Testis (tissue), 3 donors: ENCODE data around the gene CACNB4. TPM values are rescaled to one million over a fixed set of nuclear protein-coding genes. Genes with fewer than 3 reads are reported as not detected.

Experiments
- DNase-seq: peaks from one replicate; pipeline ENCODE4 v3.0.0-alpha.2; 2019
- H3K27ac ChIP-seq, 2 donors: fragments of 200-600 bp; sonication (generic); one replicate each; pipeline ENCODE4 v1.5.1; 2019
- H3K27me3 ChIP-seq: fragments of 200-600 bp; sonication (generic); one replicate; pipeline ENCODE4 v1.5.1; 2019
- H3K36me3 ChIP-seq: fragments of 200-600 bp; sonication (generic); one replicate; pipeline ENCODE4 v1.5.1; 2017; ENCODE audit warnings: low read depth; ENCODE audit errors: missing control alignments
- H3K4me1 ChIP-seq: fragments of 200-600 bp; sonication (generic); one replicate; pipeline ENCODE4 v1.5.1; 2019
- H3K4me3 ChIP-seq, 2 donors: fragments of 200-600 bp; sonication (generic); one replicate each; pipeline ENCODE4 v1.5.1; 2017 to 2019
- H3K9me3 ChIP-seq: fragments of 200-600 bp; sonication (generic); one replicate; pipeline ENCODE4 v1.5.1; 2017
- POLR2A ChIP-seq: fragments of 450-650 bp; IDR thresholded peaks from one replicate; pipeline ENCODE4 v1.6.1; 2017; ENCODE audit warnings: antibody characterized with exemption, mild to moderate bottlenecking, moderate library complexity
- WGBS, 2 donors: methylation state at CpG; one replicate each; pipeline ENCODE4 v1.1.5; 2018; 5-methylcytosine and 5-hydroxymethylcytosine counted together
- intact Hi-C: fragments of 100-400 bp; cut with DNase I; formaldehyde crosslinking; loops from one replicate; pipeline ENCODE4 v1.15.1; 2023; ENCODE audit warnings: low total_unique reads
- polyA plus RNA-seq: library from polyadenylated mRNA; stranded (reverse); fragments of 350-450 nt; fragmentation: Illumina TruSeq; extraction: RNeasy Lipid Tissue Mini Kit (QIAGEN cat#74804); gene quantifications from one replicate; pipeline ENCODE4 v1.2.3, GENCODE V29; 2014; ENCODE audit warnings: low read depth, low replicate concordance; ENCODE audit not compliant: insufficient read depth
- total RNA-seq, 2 donors: library from RNA; depleted of rRNA; stranded (reverse); fragments of >200 nt; gene quantifications; one replicate each; pipeline ENCODE4 v1.2.3, GENCODE V29; 2016
- TF ChIP-seq, protein P1 (sequence below), 3 experiments: fragments of 450-650 bp in 2 of 3; fragments of 200-600 bp in 1 of 3; sonication (generic) in 1 of 3; IDR thresholded peaks; one replicate each; pipeline ENCODE4 v1.5.1; 2016 to 2019; ENCODE audit warnings: antibody characterized with exemption in 3 of 3, mild to moderate bottlenecking in 2 of 3, moderate library complexity in 1 of 3

CACNB4 gene
- total and polyA plus RNA-seq, 3 donors from 2014 or later, result 7.8 to 83.8 (median 82.2) TPM

DNA sequence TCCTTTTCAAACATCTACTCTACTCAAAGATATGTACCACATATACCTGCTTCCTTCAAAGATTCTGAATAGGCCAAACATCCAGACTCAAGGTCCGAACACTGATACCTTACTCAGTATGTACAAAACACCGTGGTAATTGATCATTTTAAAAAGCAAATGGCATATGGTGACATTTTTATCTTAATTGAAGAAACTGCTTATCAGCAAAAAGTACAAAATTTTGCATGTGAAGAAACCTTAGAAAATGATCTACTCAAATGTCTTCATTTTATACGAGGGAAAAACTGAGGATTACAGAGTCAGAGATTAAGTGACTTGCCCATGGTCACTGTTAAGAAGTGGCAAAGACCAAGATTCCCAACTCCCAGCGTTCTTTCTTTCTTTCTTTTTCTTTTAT, 133.0 kb downstream of the CACNB4 start:
- H3K4me3 ChIP-seq, result no peak overlapping the region
- H3K27ac ChIP-seq, result no peak overlapping the region
- no peak for DNase-seq
- WGBS, 2 donors, result 88 to 93% methylated on average over 4 of the region's 4 CpGs
- no peaks in the 10 kb centered on the region for H3K36me3 ChIP-seq
- TF ChIP-seq POLR2A, result no peak
- TF ChIP-seq, protein P1, sequence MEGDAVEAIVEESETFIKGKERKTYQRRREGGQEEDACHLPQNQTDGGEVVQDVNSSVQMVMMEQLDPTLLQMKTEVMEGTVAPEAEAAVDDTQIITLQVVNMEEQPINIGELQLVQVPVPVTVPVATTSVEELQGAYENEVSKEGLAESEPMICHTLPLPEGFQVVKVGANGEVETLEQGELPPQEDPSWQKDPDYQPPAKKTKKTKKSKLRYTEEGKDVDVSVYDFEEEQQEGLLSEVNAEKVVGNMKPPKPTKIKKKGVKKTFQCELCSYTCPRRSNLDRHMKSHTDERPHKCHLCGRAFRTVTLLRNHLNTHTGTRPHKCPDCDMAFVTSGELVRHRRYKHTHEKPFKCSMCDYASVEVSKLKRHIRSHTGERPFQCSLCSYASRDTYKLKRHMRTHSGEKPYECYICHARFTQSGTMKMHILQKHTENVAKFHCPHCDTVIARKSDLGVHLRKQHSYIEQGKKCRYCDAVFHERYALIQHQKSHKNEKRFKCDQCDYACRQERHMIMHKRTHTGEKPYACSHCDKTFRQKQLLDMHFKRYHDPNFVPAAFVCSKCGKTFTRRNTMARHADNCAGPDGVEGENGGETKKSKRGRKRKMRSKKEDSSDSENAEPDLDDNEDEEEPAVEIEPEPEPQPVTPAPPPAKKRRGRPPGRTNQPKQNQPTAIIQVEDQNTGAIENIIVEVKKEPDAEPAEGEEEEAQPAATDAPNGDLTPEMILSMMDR (IDR thresholded peaks at IDR 0.05), result no peak
- H3K9me3 ChIP-seq, result no peaks in the 10 kb centered on the region
- no peaks in the 10 kb centered on the region for H3K27me3 ChIP-seq
- no peaks in the 10 kb centered on the region for H3K4me1 ChIP-seq
- intact Hi-C loops, result no loop called here

DNA sequence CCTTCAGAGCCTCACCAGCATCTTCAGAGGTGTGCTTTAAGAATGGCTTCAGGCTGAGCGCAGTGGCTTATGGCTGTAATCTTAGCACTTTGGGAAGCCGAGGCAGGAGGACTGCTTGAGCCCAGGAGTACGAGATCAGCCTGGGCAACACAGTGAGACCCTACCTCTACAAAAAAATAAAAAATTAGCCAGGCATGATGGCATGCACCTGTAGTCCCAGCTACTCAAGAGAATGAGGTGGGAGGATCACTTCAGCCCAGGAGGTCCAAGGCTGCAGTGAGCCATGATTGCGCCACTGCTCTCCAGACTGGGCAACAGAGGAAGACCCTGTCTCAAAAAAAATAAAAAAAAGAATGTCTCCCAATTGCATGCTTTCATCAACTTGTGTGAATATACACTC, 137.3 kb downstream of the CACNB4 start:
- Histone ChIP-seq H3K4me3 (no peak overlapping the region), H3K36me3 (no peaks in the 10 kb centered on the region), H3K4me1 (no peaks in the 10 kb centered on the region), H3K27ac (no peak overlapping the region), H3K27me3 (no peaks in the 10 kb centered on the region), H3K9me3 (no peaks in the 10 kb centered on the region)
- intact Hi-C loops, result no loop called here
- no peak for TF ChIP-seq POLR2A
- TF ChIP-seq, protein P1 (IDR thresholded peaks at IDR 0.05), result no peak
- 89 to 97% methylated on average over 3 to 4 of the region's 4 CpGs for WGBS, 2 donors
- no peak for DNase-seq

DNA sequence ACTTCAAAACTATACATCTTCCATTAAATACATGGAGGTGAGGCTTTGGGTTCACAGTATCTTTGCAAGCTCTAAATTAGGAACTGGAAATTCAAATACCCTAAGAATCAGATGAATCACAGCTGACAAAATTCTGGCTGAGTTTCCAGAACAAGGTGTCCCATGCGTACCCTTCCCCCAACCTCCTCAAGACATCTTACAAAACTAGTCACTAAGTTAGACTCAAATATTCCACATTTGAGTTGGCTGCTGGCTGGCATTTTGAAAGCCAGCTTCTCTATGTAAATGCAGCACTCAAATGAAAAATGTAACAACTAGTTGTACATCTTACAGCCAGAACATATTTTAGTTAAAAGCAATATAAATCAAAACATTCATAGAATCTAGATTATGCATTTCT, 139.6 kb downstream of the CACNB4 start:
- Histone ChIP-seq H3K27me3 (no peaks in the 10 kb centered on the region), H3K36me3 (no peaks in the 10 kb centered on the region), H3K9me3 (no peaks in the 10 kb centered on the region), H3K4me1 (no peaks in the 10 kb centered on the region), H3K4me3 (no peak overlapping the region), H3K27ac (no peak overlapping the region)
- WGBS, 2 donors, result 59 to 89% methylated on average over 1 of the region's 1 CpG
- no peak for DNase-seq
- intact Hi-C loops, result no loop called here
- no peak for TF ChIP-seq POLR2A
- TF ChIP-seq, protein P1 (IDR thresholded peaks at IDR 0.05), result no peak

DNA sequence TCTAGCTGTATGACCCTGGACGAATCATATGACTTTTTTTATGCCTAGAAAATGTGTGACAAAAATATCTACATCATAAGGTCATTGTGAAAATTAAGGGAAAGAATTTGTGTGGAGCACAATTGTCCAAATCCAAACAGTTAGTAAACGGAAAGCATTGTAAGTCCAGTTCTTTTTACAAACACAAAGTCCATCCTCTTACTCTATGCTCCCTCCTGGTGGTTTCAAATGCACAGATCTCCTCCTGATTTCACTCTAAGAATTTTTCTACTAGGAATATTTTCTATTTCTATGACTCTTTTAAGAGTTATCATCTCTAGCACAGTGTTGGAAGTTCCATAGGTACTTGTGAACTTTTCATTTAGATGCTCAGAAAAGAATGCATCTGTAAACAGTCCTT, 145.4 kb downstream of the CACNB4 start:
- no peak for TF ChIP-seq POLR2A
- TF ChIP-seq, protein P1 (IDR thresholded peaks at IDR 0.05), result no peak
- Histone ChIP-seq H3K27ac (no peak overlapping the region), H3K4me3 (no peak overlapping the region), H3K36me3 (no peaks in the 10 kb centered on the region), H3K9me3 (no peaks in the 10 kb centered on the region), H3K4me1 (no peaks in the 10 kb centered on the region), H3K27me3 (no peaks in the 10 kb centered on the region)
- 62 to 68% methylated on average over 2 of the region's 2 CpGs for WGBS, 2 donors
- intact Hi-C loops, result no loop called here
- DNase-seq, result no peak

DNA sequence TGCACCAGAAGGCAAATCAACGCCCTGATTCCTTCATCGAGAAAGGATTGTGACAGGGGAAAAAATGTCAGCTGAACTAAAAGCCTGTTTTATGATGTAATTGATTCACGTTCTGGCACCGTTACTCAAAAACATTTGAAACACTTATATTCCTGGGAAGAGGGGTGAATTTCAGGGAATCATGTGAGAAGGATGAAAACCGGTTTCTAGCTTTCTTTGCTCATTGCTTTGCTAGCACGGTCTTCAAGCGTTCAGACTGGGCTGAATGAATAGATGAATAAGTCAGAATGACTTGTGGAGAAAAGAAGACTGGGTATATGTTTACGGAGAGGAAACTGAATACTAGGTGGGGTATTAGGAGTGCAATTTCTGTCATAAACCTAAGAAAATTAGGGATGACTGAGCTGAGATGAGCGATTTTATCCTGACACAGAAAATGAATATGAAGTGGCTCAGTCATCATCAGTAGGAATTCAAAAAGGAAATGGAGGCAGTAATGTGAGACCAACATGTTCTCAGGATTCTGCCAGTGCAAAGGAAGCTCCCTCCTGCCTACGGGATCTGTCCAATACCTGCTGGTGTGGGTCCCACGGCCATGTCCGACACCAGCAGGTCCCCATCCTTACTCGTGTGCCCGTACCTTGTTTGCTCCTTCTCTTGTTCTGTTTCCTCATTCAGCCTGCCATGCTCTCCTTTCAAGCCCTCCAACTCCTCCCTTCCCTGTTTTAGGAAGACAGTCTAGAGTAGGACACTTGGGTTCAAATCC, 146.0 kb downstream of the CACNB4 start:
- no peak overlapping the region for H3K27ac ChIP-seq
- intact Hi-C loops, result no loop called here
- TF ChIP-seq POLR2A, result no peak
- TF ChIP-seq, protein P1 (IDR thresholded peaks at IDR 0.05), result no peak
- H3K9me3 ChIP-seq, result no peaks in the 10 kb centered on the region
- H3K36me3 ChIP-seq, result no peaks in the 10 kb centered on the region
- no peaks in the 10 kb centered on the region for H3K4me1 ChIP-seq
- DNase-seq, result no peak
- WGBS, 2 donors, result 91 to 95% methylated on average over 14 of the region's 14 CpGs
- H3K4me3 ChIP-seq, result no peak overlapping the region
- H3K27me3 ChIP-seq, result no peaks in the 10 kb centered on the region
